ENCODE measurements around the gene SURF2. TPM values are rescaled to one million over a fixed set of nuclear protein-coding genes. Genes with fewer than 3 reads are reported as not detected.

Gene SURF2
- total and polyA plus RNA-seq, 9 of the 15 experiments (the other 6 are each of a cell fraction or from before 2014, with no cell fraction given): 5.5 to 82.5 (median 21.3) TPM

DNA sequence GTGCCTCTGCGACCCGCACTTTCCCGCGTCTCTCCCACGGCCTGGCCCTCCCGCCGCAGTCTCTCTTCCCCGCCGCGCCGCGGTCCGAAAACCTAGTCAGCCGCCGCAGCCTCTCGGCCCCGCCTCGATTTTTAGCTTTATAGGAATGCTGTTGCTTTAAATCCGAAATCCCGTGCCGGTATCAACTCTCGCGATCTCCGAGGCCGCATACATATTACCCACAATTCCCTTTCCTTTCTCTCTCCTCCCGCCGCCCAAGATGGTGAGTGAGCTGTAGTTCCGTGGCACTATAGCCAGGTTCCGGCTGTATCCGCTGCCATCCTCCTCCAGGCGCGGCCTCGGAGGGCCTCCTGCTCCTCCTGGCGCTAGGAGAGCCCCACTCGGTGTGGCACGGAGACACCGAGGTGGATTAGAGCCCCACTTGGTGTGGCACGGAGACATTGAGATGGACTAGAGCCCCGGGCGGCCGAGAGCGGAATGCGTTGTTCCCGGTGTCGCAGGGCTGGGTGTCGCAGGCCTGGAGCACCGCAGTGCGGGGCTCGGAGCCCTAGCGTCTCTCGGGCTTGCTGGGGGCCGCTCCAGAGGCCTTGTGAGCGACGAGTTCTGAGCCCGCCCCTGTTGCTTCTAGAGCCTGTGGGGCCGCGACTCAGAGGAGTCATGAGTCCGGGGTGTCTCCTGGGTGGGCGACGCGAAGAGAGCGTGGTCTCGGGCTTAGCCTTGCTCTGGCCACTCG, 8.2 kb upstream of the SURF2 start, which contains the start of the genes MED22 and RPL7A (continued):
- TF ChIP-seq, protein P1, sequence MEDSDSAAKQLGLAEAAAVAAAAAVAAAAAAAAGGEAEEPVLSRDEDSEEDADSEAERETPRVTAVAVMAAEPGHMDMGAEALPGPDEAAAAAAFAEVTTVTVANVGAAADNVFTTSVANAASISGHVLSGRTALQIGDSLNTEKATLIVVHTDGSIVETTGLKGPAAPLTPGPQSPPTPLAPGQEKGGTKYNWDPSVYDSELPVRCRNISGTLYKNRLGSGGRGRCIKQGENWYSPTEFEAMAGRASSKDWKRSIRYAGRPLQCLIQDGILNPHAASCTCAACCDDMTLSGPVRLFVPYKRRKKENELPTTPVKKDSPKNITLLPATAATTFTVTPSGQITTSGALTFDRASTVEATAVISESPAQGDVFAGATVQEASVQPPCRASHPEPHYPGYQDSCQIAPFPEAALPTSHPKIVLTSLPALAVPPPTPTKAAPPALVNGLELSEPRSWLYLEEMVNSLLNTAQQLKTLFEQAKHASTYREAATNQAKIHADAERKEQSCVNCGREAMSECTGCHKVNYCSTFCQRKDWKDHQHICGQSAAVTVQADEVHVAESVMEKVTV (CRISPR knock-in tag; IDR thresholded peaks at IDR 0.05): peak; percentile 34; the same call in 1 of the 2 replicates
- TF ChIP-seq TRIM24 (IDR thresholded peaks at IDR 0.05) (peak in 1 of 2 experiments; percentile 73; a peak in 2 of 4 replicates), KLF10 (CRISPR knock-in tag; IDR thresholded peaks at IDR 0.05) (no peak), ZFP36 (IDR thresholded peaks at IDR 0.05; ENCODE audit: low read depth, low read length, partially characterized antibody) (no peak), TAF1 (IDR thresholded peaks at IDR 0.05; ENCODE audit: control insufficient read depth, extremely low read depth, insufficient read depth, low read length, severe bottlenecking) (peak; percentile 100), ZKSCAN8 (CRISPR knock-in tag; IDR thresholded peaks at IDR 0.05) (no peak), CHD1 (IDR thresholded peaks at IDR 0.05; ENCODE audit: low read length) (peak; percentile 98), BRD9 (IDR thresholded peaks at IDR 0.05; ENCODE audit: low read depth, partially characterized antibody) (peak; percentile 100), ARNT (IDR thresholded peaks at IDR 0.05) (peak in 1 of 2 experiments; percentile 67; a peak in 1 of 4 replicates), POLR2G (IDR thresholded peaks at IDR 0.05; ENCODE audit: low read depth, low read length) (peak; percentile 97), NCOR1 (IDR thresholded peaks at IDR 0.05) (peak; percentile 57; the same call in 1 of the 2 replicates), SNRNP70 (optimal IDR thresholded peaks at IDR 0.05; ENCODE audit: low read depth, low read length) (peak; percentile 67), DIDO1 (tag; IDR thresholded peaks at IDR 0.05; ENCODE audit: low read depth) (0 out of 2 replicates have a peak, but pooled peaks have one; percentile 25), TOE1 (IDR thresholded peaks at IDR 0.05; ENCODE audit: borderline replicate concordance) (peak; percentile 78; the same call in 1 of the 2 replicates), TOE1 (CRISPR knock-in tag; IDR thresholded peaks at IDR 0.05; ENCODE audit: borderline replicate concordance, low read depth) (no peak)
- TF ChIP-seq, protein P2, sequence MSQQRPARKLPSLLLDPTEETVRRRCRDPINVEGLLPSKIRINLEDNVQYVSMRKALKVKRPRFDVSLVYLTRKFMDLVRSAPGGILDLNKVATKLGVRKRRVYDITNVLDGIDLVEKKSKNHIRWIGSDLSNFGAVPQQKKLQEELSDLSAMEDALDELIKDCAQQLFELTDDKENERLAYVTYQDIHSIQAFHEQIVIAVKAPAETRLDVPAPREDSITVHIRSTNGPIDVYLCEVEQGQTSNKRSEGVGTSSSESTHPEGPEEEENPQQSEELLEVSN (IDR thresholded peaks at IDR 0.05; ENCODE audit: borderline replicate concordance in 1 of 2, extremely low read depth in 1 of 2, insufficient read depth in 1 of 2, insufficient read length in 1 of 2, low read depth in 1 of 2, low read length in 1 of 2, poor library complexity in 1 of 2, severe bottlenecking in 1 of 2): peak in 1 of 2 experiments; percentile 9
- TF ChIP-seq, protein P3, sequence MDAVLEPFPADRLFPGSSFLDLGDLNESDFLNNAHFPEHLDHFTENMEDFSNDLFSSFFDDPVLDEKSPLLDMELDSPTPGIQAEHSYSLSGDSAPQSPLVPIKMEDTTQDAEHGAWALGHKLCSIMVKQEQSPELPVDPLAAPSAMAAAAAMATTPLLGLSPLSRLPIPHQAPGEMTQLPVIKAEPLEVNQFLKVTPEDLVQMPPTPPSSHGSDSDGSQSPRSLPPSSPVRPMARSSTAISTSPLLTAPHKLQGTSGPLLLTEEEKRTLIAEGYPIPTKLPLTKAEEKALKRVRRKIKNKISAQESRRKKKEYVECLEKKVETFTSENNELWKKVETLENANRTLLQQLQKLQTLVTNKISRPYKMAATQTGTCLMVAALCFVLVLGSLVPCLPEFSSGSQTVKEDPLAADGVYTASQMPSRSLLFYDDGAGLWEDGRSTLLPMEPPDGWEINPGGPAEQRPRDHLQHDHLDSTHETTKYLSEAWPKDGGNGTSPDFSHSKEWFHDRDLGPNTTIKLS (IDR thresholded peaks at IDR 0.05; ENCODE audit: borderline replicate concordance, low read depth): peak; percentile 92
- TF ChIP-seq, protein P4, sequence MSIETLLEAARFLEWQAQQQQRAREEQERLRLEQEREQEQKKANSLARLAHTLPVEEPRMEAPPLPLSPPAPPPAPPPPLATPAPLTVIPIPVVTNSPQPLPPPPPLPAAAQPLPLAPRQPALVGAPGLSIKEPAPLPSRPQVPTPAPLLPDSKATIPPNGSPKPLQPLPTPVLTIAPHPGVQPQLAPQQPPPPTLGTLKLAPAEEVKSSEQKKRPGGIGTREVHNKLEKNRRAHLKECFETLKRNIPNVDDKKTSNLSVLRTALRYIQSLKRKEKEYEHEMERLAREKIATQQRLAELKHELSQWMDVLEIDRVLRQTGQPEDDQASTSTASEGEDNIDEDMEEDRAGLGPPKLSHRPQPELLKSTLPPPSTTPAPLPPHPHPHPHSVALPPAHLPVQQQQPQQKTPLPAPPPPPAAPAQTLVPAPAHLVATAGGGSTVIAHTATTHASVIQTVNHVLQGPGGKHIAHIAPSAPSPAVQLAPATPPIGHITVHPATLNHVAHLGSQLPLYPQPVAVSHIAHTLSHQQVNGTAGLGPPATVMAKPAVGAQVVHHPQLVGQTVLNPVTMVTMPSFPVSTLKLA (conservative IDR thresholded peaks at IDR 0.05): peak in 1 of 2 experiments; percentile 57
- TF ChIP-seq, protein P5, sequence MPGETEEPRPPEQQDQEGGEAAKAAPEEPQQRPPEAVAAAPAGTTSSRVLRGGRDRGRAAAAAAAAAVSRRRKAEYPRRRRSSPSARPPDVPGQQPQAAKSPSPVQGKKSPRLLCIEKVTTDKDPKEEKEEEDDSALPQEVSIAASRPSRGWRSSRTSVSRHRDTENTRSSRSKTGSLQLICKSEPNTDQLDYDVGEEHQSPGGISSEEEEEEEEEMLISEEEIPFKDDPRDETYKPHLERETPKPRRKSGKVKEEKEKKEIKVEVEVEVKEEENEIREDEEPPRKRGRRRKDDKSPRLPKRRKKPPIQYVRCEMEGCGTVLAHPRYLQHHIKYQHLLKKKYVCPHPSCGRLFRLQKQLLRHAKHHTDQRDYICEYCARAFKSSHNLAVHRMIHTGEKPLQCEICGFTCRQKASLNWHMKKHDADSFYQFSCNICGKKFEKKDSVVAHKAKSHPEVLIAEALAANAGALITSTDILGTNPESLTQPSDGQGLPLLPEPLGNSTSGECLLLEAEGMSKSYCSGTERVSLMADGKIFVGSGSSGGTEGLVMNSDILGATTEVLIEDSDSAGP (CRISPR knock-in tag; IDR thresholded peaks at IDR 0.05): peak; percentile 96
